ENCODE data around the gene HOXB9.

DNA sequence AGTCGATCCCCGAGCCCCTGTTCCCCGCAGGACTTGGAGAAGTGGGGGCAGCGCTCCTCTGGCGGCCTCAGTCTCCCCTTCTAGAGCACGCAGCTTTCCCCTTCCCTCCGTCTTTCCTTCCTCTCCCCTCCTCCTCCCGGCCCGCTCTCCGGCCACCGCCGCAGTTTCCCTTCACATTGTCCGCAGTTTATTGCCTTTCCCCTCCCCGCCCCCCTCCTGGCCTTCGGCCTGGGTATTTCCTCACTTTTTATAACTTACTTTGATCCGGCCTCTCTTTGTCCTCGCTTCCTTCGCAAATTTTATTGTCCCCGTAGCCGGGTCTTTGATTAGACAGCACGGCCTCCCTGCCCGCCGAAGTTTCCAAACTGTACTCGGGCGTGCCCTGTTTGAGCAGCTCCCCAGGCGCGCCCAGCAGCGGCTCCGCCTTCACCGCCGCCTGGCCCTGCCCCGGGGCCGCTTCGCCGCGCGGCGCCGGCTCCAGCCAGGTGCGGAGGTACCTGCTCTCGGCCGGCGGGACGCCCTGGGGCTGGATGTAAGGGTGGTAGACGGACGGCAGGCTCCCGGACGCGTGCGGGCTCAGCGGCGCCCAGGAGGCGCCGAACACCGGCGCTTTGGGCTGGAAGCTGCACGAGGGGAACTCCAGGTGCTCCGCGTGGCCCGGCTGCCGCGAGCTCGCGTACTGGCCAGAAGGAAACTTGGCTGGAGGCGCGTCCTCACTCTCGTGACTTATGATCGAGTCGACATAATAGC is 488 bp downstream of the HOXB9 start:
- TF ChIP-seq, protein P1, sequence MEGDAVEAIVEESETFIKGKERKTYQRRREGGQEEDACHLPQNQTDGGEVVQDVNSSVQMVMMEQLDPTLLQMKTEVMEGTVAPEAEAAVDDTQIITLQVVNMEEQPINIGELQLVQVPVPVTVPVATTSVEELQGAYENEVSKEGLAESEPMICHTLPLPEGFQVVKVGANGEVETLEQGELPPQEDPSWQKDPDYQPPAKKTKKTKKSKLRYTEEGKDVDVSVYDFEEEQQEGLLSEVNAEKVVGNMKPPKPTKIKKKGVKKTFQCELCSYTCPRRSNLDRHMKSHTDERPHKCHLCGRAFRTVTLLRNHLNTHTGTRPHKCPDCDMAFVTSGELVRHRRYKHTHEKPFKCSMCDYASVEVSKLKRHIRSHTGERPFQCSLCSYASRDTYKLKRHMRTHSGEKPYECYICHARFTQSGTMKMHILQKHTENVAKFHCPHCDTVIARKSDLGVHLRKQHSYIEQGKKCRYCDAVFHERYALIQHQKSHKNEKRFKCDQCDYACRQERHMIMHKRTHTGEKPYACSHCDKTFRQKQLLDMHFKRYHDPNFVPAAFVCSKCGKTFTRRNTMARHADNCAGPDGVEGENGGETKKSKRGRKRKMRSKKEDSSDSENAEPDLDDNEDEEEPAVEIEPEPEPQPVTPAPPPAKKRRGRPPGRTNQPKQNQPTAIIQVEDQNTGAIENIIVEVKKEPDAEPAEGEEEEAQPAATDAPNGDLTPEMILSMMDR (IDR thresholded peaks at IDR 0.05; ENCODE audit: low read length), result no peak
- no peak for TF ChIP-seq EZH2 (IDR thresholded peaks at IDR 0.05; ENCODE audit: borderline replicate concordance, low read length)

Data from OCI-LY1 (cell line).